GM21723 (cell line): Measurements from ENCODE around the gene TALDO1.

Source experiments
- ATAC-seq: cut with Tn5 transposase; IDR thresholded peaks from one replicate; pipeline ENCODE4 v1.9.1; 2021; ENCODE audit warnings: mild to moderate bottlenecking, moderate library complexity; ENCODE audit not compliant: unreplicated experiment

Gene TALDO1

GRCh38 chr11:766936-767210 is 19.6 kb downstream of the TALDO1 start:
- ATAC-seq, result no peak

GRCh38 chr11:767238-767637 is 20.0 kb downstream of the TALDO1 start:
- ATAC-seq, result no peak

DNA sequence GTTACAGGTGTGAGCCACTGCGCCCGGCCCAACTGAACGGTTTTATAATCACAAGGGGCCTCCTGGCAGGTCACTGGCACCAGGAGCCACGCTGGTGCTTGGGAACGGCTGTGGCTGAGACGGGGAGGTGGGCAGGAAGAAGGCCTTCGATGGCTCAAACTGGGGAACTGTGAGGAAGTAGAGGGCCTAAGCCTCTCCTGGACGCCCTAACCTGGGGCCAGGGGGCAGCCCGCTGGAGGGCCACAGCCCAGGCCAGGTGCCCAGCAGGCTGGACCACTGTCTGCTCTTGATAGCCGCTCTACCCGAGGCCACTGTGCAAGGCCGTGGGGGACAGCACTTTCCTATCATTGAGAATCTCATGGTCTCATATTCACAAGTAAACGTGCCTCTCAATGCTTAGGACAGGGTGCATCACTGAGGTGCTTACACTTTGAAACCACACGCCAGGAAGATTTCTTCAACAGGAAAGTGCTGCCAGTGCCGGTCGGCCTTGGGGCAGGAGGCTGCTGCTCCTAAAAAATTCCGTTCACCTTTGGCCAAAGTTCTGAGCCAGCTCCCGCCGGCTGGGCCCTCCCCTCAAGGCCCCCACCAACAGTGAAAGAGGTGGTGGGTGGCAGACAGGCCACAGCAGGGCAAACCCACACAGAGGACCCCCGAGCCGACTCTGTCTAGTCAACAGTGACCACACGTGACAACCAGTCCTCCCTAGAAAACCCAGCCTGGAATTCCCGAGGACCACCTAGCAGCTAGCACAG is 22.8 kb downstream of the TALDO1 start:
- ATAC-seq, result no peak

GRCh38 chr11:770642-771616 is 23.7 kb downstream of the TALDO1 start:
- ATAC-seq, result no peak

DNA sequence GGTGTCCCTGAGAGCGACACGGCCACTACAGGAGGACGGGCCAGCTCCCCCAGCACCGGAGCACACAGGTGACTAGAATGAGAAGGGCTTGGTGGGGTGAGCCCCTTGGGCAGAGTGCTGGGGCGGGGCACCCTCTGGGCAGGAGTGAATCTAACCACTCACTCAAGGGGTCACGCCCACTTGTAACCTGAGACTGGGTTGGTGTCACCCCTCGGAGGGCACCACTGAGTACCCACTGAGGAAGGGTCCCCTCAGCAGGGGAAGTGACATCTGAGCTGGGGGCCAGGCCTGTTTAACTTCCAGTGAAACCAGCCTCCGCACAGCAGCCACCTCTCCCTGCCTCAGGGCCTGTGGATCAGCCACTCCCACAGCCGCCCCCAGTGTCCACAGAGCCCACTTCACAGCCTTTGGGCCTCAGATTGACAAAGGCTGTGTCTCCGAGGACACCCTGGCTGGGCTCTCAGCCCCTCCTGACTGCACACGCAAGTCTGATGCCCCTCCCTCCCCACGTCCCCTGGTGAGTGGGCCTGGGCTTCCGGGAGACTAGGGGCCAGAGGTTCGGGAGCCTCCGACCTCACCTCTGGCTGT is 24.4 kb downstream of the TALDO1 start:
- no peak for ATAC-seq

DNA sequence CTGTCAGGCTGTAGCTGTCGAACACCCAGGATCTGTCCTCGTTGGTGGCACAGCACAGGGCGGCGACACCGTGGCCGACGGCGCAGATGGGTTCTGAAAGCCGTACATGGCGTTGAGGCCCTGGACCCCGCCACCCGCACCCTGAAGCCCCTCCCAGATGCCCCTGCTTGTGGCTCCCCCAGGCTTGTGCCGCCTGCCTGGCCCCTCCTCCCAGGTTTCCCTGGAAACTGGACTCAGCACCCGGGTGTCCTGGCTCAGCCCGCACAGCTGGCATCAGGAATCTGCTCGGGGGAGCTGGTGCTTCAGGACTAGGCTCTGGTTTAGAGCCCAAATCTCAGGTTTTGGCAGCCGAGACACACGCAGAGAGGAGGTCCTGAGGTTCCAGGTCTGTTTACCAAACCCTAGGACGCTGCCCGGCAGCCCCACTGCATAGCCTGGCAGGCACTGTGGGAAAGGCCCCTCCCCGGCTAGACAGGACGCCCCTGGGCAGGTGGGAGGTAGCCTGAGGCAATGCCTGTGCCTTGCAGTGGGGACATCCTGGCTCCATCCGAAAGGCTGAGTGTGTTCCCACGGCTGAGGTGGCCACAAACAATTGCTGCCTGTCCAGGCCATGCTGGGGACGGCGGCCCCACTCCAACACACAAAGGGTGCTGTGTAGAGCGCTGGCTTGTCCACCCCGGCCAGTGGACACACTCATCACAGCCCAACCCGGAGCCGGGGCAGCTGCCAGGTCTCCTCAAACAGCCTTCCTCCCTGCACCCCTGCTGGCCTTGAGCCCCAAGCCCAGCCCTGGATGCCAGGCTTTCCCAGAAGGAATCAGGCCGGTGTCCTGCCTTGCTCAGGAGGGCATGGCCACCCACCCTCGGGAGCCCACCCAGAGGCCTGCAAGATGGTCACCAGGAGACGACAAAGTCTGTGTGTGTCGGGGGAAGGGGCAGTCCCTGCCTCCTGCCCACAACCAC is 25.4 kb downstream of the TALDO1 start:
- ATAC-seq, result no peak

DNA sequence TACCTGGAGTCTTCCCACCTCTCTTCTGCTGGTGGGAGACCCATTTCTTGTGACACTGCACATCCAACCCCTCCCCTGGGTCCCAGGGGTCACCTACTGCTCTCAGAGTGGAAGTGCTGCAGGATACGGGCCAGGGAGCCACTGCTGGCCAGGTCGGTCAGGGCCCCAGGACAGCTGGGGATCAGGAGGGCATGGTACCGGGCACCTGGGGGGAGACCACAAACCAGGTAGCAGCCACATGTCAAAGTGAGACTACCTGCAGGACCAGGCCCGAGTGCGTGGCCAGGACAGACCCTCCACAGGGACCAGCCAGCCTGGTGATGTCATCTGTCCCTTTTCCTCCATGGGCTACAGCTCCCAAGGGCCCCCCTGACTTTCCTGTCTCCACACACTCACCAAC is 26.2 kb downstream of the TALDO1 start:
- ATAC-seq, result no peak

- ATAC-seq, result no peak
These were observed 26.6 kb downstream of the TALDO1 start for GRCh38 chr11:773830-774229.

DNA sequence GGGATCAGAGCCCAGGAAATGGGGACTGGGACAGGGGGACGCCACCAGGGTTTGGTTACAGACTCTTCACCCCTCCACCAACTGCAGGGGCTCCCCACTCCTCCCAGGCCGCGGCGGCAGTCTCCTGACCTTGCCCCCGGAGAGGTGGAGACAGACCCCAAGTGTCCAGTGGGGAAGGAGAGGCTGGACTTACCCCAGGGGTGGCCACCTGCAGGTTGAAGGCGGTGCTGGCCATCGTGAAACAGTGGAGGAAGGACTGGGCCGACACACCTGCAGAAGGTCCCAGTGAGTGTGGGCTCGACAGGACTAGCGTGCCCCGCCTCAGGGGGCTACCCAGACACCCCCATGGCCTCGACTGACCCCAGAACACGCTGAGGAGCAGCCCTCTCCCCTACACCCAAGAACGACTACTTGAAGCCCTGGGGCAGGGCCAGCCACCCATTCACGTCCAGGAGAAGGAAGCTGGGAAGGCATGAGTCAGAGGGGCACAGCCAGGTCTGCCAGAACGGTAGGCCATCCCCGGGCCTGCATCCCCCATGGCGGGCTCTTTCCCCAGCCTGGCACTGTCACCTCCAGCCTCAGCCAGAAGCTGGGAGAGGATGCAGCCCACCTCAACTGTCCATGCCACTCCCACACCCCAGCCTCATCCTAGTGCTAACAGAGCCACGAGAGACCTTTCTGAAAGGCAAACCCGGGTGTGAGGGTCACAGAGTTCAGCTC is 27.8 kb downstream of the TALDO1 start:
- no peak for ATAC-seq

DNA sequence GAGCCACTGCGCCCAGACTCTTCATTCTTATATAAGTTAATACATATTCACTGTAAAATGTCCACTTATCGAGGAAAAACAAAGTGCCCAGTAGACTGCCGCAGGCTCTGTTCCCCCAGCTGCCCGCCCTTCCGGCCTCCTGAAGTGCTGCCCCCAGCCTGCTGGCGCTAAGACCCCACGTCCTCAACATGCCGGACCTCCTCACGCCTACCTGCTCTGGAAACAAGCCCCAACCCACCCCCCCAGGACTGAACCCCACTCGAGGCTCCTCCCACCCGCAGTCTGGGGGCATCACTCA is 28.9 kb downstream of the TALDO1 start:
- ATAC-seq, result no peak

DNA sequence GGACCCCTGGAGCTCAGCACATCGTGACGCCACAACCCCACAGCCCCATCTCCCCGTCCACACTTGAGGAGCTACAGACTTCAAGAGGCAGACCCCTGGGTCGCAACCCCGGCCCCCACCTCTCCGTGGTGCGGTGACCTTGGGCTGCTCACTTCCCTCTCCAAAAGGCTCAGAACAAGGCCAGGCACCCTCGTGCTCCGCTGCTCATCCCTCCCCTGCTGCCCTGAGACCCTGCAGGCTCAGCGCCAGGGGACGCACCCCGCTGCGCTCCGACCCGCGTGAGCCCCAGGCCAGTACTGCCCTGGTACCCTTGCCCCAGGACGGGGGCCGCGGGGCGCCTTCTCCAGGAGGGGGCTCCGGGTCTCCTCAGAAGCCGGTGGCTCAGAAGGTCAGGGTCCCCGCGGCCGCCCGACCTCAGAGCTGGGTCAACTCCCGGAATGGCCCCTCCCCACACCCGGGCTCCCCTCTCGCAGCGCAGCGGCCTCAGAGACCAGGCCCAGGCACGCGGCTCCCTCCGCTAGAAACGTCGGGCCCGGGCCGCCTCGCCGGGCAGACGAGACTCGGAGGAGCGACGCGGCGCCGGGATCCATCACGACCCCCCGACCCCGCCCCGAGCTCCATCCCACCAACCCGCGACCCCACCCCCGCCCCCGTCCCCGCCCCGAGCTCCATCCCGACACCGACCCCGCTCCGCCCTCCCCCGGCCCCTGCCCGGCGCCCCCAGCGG is 29.5 kb downstream of the TALDO1 start:
- ATAC-seq, result peak; percentile 26

- peak; percentile 58 for ATAC-seq
These were observed 30.3 kb downstream of the TALDO1 start, which contains the start of gene GATD1 for GRCh38 chr11:777288-778255. TSS of gene GATD1 (minus strand) at chr11:777487. CDS start at chr11:777462, 25 bp downstream.

DNA sequence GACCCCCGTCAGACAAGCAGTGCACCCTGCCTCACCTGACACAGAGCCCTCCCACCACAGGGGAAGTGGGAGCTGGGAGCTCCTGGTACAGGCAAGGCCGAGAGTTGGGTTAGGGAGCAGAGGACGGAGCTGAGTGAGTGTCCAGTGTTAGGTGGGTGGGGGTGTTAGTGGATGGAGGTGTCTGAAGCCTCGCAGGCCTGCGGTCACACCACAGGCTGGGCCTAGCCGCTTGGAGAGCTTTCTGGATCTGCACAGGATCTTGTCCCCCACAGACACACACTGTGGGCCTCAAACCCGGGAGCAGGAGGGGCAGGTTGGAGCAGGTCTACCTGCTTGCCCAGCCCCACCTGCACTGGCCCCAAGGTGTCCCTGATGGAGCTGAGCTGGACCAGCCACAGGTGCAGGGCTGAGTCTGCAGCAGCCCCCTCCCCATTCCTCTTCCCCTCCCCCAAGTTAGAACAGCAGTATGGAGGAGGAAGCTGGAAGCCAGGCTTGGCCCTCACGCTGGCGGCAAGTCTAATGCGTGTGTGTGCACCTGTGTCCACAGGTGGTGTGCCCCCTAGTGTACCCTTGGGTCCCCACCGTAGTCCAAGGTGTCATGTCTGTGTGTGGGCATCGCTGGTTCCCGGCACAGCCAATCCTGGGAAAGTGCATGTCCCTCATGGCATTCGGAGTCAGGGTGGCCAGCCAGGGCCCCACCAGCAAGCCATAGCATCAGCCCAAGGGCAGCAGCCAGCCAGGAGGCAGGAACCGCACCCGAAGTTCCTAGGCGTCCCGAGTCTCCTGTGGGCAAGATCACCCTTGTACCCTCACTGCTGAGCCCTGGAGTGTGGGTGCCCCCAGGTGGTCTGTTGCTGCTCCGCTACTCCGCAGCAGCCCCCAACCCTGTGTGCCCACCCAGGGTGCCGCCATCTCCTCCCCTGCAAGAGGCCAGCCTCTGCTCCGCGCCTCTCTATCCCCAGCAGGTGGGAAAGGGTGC is 32.0 kb downstream of the TALDO1 start:
- ATAC-seq, result no peak

DNA sequence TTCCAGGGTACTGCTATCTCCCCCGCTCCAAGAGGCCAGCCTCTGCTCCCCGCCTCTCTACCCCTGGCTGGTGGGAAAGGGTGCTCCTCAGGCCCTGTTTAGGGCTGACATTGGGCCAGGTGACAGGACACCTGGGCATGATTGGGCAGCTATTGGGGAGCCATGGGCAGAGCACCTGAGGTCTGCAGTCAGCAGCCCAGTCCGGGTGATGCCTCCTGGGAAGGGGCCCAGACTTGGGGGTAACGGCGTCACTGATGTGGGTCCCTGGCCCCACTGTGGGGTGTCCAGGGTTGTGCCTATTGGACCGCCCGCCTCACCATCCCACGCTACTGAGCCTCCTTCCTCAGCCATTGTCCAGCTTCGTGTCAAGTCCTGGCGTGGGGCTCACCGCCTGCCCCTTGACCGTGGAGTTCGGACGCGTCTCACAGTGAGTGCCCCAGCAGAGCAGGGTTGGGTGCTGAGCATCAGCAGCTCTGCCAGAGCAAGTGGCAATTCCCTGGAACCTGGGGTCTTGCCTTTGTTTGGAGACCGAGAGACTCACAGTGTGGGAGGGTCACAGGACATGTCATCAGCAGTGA is 32.8 kb downstream of the TALDO1 start:
- no peak for ATAC-seq

DNA sequence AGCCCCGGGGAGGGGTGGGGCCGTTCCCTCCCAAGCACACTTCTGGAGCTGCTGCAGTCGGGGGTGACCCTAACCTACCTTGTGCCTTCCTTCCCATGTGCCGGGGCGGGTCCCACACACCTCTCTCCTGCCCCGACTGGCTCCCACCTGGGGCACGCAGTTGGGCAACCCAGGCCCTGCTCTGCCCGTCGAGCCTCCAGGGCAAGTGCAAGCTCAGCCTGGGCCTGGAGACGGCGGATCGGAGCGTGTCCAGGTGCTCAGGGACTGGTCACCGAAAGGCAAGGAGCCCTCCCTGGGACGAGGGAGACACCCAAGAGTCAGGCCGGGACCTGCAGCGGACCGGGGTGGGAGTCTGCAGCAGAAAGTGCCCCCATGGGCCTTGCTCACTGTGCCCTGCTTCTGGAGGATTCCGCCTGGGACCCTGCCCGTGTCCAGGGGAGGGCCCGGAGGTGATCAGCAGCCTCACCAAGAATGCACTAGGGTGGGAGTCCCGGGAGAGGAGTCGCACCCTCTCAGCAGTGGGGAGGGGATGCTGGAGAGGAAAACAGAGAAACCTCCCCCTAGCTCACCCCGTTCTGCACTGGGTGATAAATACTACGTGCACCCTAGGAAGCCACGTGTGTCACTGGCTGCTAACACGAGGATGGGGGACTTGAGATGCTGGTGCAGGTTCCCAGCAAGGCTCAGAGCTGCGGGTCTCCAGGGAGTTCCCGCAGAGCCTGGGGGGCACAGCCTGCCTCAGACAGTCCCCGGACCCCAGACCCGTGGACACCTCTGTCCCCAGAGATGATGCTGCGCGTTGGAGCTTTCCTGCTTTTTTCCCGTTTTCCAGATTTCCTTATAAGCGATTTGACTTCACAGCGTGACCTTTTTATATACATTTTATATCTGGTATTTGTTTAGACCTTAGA is 35.3 kb downstream of the TALDO1 start:
- no peak for ATAC-seq

GRCh38 chr11:783581-784015 is 36.3 kb downstream of the TALDO1 start:
- ATAC-seq, result no peak
